NCI-H748 treated with DMSO at 0.1 percent for 48 hours (cell line): ENCODE data around the gene NFIB.

ENCODE experiments used
- DNase-seq: peaks from one replicate; lab custom pipeline; 2025; lab: John Stamatoyannopoulos, UW

Gene NFIB

DNA sequence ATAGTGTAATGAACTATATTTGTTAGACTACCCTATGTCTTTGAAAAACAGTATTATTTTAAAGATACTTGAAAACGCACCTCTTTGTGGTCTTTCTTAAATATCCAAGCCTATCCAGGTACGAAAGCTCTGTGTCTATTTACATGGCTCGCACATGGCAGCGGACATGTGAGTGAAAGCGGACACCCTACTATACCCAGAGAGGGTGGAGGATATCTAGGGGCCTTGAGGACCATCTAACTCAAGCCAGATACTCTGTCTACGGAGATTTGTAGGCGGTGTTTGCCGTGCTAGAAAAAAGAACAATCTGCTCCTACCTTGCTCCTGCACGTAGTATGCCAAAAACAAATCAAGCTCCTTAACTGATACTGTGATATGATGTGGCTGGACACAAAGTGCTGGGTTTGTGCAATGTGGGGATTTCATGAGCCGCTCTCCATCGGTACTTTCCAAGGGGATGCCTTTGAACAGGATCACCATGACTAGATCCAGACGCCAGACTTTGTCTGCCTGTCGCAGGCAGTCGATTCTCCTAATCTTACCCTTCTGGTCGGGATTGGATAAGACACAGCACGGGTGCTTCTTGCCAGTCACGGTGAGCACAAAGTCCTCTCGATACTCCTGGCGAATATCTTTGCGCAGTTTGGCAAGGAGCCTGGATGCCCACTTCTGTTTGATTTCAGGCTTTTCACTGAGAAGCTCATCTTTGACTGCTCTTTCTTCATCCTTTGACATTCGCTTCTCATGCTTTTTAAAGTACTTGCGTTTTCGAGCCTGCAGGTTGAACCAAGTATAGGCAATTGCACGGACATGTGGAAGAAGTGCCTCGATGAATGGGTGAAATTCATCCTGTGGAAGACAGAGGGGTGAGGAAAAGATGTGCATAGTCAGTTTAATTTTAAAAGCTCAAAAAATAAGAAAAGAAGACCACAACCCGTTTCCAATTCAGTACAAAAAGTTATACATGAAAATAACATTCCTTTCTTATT, 7.0 kb downstream of the NFIB start:
- DNase-seq = no peak

DNA sequence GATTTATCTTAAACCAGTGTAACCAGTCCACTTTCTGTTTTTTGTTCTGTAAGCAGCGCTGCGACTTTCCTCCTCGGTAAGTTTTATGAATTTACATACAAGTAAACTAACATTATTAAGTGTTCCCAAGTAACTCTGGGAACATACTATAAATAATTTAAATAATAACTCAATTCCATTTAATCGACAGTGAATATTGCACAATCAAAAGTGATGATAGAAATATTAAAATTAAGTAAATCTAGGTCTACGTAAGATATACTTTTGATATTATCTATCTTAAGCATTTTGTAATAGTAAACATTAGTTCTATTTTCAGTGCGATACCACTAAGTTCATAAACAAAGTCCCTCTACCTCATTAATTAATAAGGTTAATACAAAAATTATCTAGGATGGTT, 7.8 kb downstream of the NFIB start:
- no peak for DNase-seq

GRCh38 chr9:14304259-14304658, 9.7 kb downstream of the NFIB start:
- DNase-seq = no peak

DNA sequence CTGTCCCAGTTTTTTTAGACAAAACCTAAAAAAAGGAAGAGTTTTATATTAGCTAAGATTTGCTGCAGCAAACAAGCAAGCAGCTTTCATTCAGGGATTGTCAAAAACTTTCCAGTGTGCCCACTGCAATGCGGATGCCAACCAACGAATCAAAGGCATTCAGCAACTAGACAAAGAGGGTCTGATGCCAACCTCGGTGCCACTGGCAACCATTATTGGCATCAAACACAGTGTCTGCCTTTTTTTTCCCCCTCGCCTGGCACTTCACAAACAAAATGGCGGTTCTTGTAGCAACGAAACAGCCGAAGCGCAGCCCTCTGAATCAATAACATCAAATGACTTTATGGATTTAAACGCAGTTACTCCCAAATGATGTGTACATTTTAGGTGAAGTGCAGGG, 10.4 kb downstream of the NFIB start:
- DNase-seq = no peak

- no peak for DNase-seq
Measured at GRCh38 chr9:14303100-14303499, 10.8 kb downstream of the NFIB start.

DNA sequence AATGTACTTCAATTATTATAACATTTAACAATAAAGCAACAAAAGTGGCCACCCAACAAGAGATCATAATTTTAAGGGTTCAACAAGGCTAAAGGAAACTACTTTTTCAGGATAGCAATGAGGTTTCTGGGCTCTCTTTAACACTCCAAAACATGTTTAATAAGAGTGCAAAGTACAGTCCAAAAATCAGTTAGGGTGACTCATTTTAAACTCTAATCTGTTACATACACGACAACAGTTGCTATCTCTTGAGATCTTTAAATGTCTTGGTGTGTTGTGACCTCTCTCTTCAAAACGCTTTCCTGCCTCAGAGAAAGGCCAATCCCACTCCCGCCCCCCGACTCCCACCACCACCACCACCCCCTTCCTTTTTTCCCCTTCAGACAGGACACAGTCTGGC, 11.5 kb downstream of the NFIB start:
- DNase-seq = no peak

DNA sequence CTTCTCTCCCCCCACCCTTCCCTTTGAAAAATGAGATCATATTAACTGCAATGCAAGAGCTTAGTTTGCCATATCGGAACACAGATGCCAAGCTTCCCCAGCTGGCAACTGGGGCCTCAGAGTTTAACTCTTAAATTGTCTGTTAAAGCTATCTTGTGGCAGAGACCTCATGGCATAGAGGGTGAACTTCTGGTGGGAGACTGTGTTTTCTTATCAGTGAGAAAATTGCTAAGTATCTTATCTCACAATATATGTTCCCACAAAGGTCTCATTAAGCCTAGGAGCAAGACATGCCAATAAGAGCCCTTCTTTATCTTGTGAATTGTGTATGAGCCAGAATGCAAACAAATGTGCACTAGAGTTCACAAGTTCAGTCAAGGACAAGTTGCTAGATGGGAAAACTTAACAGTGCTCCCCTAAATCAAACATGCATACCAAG, 12.3 kb downstream of the NFIB start:
- DNase-seq = no peak

DNA sequence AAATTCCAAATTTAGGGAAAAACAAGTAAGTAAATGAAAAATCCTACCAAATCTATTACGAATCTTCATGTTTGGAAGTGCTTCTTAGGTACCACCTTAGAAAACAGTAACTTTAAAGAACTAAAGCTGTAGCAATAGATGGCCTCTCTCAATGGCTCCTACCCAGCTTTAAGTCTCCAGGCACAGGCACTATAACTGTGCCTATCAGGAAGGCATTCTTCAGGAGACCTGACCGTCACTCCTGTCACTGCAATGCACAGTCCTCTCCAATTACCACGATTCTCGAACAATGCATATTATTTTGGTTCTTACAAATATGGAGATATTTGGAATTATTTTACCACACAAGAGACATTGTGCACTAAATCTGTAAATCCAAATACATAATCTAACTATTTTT, 12.9 kb downstream of the NFIB start:
- no peak for DNase-seq

- no peak for DNase-seq
Measured at GRCh38 chr9:14300588-14300987, 13.4 kb downstream of the NFIB start.

DNA sequence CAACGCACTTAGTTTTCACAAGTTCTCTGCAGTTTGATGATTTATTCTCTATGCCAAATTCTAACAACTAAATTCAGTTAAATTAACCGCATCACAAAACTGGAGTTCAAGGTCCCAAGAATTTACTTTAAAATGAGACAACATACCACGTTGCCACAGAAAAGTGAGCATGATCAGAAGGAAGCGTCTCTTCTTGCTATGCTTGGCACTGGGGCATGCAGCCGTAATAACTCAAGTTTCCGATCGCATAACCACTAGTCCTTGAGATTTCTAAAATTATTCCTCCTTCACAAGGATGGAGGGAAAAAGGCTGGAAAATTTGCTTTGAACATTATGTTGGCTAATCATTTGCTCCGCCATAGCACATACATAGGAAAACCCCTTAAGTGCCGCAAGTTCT, 13.9 kb downstream of the NFIB start:
- no peak for DNase-seq

GRCh38 chr9:14298601-14299022, 15.3 kb downstream of the NFIB start:
- DNase-seq = no peak

DNA sequence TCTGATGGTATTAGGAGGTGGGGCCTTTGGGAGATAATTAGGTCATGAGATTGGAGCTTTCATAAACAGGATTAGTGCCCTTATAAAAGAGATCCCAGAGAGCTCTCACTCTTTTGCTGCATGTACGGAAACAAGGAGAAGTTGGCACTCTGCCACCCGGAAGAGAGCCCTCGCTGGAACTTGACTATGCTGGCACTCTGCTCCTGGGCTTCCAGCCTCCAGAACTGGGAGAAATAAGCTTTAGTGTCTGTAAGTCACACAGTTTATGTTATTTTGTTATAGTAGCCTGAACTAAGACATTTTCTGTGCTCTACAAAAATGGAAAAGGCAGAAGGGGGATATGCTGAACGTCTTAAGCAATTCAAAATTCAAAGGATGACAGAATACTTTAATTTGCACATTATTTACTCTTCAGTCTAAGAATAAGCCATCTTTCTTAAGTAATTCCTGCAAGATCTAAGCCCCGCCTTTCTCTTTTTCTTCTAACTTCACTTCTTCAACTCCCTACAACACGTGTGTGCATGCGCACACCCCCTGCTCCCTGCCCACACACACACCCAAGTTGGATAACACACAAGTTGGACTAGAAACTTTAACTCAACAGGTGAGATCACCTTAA, 17.3 kb downstream of the NFIB start:
- DNase-seq = no peak

DNA sequence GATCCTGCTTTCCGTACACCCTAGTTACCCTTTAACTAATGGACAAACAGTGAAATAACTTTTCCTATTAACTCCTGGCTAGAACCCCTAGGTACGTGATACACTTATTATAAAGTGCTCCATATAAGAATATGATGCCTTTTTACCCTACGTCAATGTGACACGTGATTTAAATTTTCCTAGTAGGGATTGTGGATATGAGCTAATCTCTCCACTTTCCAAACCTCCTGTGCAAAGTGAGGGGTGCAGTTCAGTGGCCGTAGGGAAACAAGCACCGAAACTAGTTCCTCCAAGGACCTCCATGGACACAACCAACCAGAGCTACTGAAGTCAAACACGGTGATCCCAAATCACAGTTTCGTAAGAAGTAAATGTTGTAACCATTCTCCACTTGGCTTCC, 19.3 kb downstream of the NFIB start:
- DNase-seq = no peak

GRCh38 chr9:14293801-14294200, 20.1 kb downstream of the NFIB start:
- no peak for DNase-seq

DNA sequence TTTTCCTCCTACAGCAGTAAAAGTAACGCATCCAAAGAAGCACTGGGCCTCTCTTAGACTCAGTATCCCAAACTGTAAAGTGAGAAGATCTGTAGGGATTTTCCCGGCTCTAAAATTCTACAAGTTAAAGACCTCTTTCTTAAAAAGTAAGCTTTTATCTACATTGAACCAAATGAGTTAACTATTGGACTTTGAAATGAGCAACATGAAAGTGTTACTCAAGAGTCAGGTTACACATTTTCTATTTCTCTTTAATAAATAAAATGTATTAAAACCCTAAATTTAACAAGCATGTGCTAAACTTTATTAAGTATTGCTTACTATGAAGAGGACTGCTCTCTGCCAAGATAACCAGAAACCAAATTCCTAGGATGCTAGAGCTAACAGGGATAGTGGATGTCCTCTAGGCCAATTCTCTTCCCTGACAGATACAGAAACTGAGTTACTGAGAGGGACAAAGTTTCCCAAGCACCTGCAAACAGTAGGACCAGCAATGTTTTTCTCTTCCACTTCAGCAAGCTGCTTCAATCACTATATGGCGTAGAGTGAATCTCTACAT, 21.7 kb downstream of the NFIB start:
- no peak for DNase-seq

- DNase-seq = no peak
Measured at GRCh38 chr9:14289916-14290315, 24.0 kb downstream of the NFIB start.

- DNase-seq = no peak
Measured at GRCh38 chr9:14288433-14288832, 25.5 kb downstream of the NFIB start.

- DNase-seq = no peak
Measured at GRCh38 chr9:14286121-14286520, 27.8 kb downstream of the NFIB start.

DNA sequence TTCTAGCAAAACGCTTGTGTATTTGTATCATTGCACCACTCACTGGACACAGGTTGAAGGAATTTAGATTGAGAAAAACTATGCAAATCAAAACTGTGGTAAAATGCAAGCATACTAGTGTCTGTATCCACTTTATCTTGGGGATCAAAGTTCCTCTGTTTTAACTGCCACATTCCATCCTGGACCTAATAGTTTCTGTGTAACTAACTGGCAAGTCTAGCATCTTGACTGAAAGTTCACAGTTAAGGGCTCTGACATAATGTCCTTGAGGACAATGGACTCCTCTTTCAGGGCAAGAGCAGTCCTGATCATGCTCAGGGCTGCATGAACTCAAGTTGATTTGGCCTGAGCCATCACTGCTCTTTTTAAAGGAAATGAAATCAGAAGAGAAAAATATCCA, 30.7 kb downstream of the NFIB start:
- no peak for DNase-seq

- no peak for DNase-seq
Measured at GRCh38 chr9:14281876-14282275, 32.1 kb downstream of the NFIB start.

- DNase-seq = no peak
Measured at GRCh38 chr9:14281136-14281795, 32.7 kb downstream of the NFIB start.

DNA sequence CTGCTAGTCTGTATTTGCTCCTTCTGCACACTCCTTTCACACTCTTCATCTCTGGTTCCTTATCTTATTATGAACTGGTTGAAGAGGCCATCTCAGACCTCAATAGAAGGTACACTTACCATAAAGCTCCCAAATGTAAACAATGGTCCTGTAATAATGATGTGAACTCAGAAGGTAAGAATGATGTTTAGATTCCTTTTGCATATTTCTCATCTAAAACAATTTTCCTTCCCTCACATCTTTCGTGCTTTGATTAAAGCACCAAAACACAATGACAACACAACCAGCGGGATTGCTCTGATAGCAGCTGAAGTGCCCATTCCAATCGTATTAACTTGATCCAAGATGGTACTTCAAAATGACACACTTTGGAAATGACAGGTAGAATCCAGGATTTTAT, 34.3 kb downstream of the NFIB start:
- DNase-seq = no peak

DNA sequence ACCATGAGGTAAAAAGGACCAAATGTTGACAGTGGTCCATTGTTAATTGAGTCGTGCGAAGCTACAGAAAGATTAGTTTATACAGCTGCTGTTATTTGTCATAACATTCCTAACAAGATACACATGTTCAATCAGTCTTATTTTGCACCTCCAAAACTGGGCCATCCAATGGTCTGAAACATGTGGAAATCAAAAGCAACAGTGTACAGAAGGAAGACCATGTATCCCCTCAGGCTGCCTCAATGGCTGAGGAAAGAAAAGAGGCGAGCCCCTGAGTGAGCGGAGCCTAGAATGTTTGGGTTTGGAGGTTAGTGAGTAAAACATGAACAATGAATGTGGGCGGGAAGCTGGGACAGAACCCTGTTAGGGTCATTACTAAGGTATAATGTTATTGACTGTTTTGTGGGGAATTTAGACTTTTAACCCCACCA, 35.6 kb downstream of the NFIB start:
- no peak for DNase-seq
